DMS 273 treated with DMSO at 0.1 percent for 48 hours (cell line): Measurements from ENCODE around the gene ZEB2.

Experiments
- DNase-seq: peaks from one replicate; lab custom pipeline; 2025; lab: John Stamatoyannopoulos, UW

The ZEB2 gene

DNA sequence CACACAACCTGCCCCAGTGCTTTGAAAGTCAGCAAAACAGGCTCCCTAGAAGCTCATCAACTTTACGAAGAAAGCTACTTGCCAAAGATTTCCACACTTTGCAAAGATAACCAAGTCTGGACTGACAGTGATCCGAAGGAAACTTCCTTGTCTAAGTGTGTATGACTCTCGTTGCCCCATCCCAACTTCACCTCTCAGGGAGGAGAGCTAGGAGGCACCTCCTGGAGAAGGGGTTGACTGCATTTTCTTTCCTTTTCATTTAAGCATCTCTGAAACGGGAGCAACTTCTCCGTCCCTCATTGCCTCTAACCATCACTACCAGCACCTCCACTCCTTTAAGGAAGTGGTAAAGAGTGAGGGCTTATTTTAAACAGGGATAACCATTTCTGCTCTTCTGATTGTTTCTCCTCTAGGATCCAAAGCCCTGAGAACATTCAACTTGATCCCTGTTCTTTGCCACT lies 7.0 kb downstream of the ZEB2 start:
- no peak for DNase-seq

GRCh38 chr2:144512470-144512869 lies 7.4 kb downstream of the ZEB2 start:
- no peak for DNase-seq

- no peak for DNase-seq
Observed at GRCh38 chr2:144511937-144512336, 8.0 kb downstream of the ZEB2 start.

DNA sequence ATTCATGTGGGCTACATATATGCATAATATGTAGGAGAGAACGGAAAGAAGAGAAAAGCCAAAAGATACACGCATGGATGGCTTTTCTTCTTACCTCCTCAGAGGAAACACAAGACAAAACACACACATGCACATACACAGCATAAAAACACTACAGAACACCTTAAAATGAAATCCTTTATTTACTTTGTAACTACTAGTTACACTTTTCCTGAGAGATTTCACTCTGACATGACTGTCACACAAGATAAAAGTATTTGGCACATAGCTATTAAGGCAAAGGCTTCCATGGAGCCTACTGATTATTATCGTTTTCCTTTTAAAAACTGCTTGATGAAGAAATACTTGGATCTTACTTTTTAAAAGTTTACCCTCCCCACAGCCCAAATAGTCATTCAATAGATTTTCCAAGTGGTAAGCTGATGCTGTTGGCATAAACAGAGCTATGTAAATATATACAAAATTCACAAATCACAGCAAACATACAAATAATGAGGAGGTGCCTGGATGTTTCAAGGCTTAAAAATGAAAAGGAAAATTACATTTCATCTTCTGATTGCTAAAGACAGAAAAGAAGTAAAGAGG lies 8.6 kb downstream of the ZEB2 start:
- no peak for DNase-seq

DNA sequence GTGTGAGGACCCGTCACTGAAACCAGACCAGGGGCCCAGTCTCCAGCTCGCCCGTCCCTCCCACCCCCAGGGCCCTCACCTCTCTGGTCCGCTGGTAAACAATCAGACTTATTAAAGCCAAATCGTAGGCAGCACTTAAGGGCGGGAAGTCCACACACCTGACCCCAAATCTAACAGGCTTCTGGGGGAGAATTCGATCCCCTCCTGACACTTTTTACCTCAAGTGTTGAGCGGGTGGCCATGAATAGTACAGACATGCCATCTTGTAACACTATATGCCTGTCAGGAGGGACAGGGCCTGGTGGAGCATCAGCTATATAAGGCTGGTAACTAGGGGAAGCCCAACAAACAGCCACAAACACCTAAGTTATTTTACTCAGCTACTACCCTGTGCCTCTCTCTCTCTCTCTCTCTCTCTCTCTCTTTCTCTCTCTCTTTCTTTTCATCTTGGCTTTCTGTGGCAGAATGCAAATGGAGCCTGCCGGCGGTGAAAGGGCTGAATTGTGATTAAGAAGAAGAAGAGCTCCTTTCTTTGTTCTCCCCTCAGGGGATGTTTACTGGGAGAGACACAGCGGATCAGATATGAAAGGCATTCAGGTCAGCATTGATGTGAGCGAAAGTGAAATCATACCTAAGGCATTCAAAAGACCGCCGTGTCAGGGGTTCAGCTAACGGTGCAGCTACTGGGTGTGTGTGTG lies 9.5 kb downstream of the ZEB2 start:
- no peak for DNase-seq

GRCh38 chr2:144509879-144510221 lies 10.1 kb downstream of the ZEB2 start:
- DNase-seq = no peak

GRCh38 chr2:144509001-144509878 lies 10.7 kb downstream of the ZEB2 start:
- DNase-seq = no peak

DNA sequence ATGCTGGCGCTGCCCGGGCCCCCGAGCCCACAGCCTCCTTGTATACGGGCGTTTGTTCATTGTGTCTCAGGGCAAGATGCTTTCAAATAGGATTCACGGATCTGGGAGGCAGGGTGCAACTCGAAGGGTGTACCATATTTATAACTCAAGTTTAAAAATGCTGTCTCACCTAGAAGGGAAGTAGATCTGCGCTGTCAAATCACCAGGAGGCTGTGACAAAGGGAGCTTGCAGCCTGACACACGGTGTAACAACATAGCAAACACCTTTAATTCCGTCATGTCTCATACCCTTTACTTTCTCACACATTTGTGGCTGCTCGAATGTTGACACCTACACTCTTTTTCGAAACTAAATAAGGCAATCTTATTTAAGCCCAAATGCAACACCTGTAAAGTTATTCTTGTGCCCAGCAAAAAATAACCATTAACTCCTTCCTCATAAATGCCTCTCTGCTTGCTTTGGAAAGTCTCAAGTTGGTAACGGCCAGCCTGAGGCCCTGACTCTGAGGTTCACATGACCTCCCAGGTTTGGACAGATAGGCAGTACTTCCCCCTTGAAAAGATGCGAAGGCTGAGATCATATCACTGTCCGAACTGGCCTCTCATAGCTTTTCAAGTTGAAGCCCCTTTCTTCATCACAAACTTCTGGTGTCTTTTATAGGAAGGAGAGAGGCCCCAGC lies 11.6 kb downstream of the ZEB2 start:
- no peak for DNase-seq

DNA sequence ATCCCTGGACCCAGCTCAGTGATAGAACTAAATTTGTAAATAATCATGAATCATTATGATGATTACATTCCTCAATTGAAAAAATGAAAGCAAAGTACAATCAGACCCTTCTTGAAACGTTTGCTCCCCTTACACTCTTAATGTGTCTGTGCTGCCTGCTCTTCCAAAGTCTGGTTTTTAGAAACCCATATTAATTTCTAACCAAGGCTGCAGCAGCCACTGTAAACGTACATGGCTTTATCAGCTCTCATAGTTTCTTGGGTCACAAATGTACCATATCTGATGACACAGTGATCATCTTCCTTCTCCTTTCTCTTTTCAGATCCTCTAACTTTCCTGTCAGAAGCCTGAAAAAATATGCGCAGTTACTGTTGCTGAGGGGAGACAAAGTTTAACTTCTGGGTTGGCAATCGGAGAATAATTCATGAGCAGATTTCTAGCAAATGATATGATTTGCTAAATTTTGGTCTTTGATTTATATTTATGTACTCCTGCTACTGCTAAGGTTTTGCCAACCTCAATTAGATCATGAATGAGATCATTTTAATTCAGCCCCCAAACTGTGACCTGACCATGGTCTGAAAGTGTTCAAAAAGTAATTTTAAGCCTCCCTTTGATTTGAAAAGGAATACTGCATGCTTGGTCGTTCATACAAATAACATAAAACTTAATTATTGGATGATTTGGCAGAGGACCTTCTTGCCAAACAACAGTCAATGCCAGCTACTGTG lies 12.3 kb downstream of the ZEB2 start:
- DNase-seq = no peak

DNA sequence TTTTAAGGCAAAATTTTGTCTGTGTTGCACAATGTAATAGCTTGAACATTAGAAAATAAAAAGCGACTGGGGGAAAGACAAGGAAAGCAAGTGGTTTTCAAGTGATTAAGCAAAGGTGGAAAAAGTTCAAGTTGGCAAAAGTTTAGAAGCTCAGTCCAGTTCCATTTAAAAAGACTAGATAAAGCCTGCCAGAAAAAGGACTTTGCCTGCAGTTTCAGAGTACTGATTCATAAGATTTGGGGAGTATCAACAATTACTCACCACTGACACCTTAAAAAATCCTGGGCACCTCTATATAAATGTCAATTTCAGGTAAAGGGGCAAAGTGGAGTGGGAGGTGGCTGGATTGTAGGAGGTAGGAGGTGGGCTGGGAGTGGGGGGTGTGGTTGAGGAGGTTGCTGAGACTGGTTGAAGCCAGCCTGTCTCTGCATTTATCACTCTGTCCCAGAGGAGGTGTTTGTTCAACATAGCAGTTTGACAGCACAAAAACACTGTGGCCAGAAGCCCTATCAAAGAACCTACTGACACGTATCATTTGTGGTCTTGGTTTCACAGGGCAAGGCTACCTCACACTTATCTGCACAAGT lies 14.6 kb downstream of the ZEB2 start:
- DNase-seq = no peak

DNA sequence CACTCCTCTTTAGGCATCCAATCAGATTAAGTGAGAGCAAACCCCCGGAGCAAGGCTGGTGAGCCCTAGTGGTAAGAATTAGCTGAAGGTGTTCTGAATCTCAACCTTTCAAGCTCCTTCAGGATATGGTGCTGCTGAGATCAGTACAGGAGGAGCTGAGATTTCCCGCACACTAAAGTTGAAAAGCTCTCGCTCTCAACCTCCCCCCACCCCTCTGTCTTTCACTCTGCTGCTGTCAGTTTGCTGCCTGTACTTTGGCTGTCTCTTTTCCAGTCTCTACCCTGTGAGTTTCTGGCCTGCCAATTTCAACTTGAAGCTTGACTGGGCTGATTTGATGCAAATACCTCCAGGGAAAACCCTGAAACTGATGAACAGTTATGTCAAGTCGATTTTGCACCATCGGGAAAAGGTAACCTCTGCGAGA lies 15.7 kb downstream of the ZEB2 start:
- DNase-seq = no peak

GRCh38 chr2:144503242-144503641 lies 16.7 kb downstream of the ZEB2 start:
- no peak for DNase-seq

DNA sequence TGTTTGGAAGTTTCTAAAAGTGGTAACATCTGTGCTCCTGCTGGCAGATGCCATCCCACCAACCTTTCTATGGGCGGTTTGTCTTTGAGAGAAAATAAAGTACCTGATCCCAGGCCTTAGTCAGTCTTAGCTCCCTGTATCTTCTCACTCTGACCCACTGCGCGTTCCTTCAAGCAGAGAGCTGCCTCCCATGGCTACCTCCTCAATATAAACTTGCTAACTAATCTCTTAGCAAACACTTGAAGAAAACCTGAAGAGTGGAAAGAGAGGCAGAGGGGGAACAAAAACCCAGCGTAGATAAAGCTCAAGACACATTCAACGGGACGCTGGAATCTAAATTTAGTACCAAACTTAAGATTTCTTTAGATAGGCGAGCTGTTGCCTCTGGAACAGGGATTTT lies 17.6 kb downstream of the ZEB2 start:
- no peak for DNase-seq

GRCh38 chr2:144501627-144502026 lies 18.3 kb downstream of the ZEB2 start:
- DNase-seq = no peak

GRCh38 chr2:144501118-144501517 lies 18.8 kb downstream of the ZEB2 start:
- DNase-seq = no peak

DNA sequence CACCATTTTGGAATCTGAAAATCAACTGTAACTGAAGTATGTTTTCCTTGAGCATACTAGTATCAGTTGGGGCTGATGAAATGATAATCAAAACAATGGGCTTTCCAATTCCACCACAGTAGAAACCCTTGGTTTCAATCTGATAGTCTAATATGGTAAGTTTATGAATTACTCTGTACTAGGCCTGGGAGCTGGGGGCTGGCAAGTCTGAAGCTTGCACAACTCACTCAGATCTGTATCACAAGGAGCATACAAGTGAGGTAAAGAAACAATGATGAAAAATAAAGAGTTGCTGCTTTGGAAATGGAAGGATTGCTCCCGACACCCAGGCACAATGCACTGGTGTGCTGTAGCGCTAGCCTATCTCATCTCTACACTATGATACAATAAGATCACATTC lies 19.4 kb downstream of the ZEB2 start:
- DNase-seq = no peak

DNA sequence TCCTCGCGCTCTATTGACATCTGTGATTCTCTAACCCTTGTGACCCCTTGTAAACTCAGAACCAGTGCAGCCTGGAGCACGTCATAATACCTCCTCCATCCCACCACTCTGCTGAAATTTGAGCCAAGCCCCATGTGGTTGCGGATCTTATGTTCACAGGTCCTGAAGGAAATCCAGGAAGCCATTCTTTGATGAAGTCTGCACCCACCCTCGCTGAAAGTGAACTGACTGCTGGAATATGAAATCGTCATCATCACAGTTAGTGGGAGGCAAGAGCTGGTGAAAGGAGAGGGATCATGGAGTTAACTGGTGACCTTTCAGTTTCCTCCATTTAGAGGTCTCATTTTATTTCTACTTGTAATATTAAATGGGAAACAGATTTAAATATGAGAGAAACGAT lies 21.6 kb downstream of the ZEB2 start:
- no peak for DNase-seq

DNA sequence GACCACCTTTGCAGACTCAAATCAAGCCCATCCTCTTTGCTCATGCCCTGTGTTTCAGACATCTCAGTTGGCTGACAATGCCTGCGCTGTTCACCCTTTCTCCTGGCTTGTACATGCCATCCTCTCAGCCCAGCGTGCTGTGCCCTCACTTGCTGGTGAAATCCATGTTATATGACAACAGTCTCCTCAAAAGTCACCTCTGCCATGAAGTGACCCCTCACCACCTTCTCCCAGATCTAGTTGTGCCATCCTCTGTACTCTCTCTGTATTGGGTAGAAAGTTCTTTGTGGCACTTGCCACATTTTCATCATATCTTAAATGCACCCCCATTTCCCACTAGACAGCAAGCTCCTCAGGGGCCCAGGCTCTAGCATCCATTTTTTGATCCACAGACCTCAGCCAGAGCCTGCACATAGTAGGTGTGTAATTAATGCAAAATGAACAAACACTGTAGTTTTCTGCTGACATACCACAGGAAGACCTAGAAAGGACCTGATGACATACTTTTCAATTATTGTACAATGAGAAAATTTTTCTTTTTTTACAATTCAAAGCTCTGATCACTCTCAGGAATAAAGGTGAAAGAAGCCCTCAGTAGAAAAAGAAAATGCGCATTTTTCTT lies 22.8 kb downstream of the ZEB2 start:
- no peak for DNase-seq

GRCh38 chr2:144496092-144496976 lies 23.6 kb downstream of the ZEB2 start:
- DNase-seq = no peak
